Caco-2 (cell line): ENCODE results near the gene PBX1. TPM values are rescaled to one million over a fixed set of nuclear protein-coding genes. Genes with fewer than 3 reads are reported as not detected.

Experiments
- Bru-seq: library from RNA; stranded (reverse); fragments of 400-500 nt; gene quantifications from one replicate; lab custom pipeline; 2021; lab: Mats Ljungman, UMichigan
- BruChase-seq, 2 experiments: library from RNA; stranded (reverse); fragments of 400-500 nt; gene quantifications; one replicate each; lab custom pipeline; 2021; lab: Mats Ljungman, UMichigan
- BruUV-seq: library from RNA; stranded (reverse); fragments of 400-500 nt; replicated peaks from 2 replicates; lab custom pipeline; 2021; lab: Mats Ljungman, UMichigan
- CTCF ChIA-PET: fragments of 300-600 bp; sonication (Branson Sonifier 250); formaldehyde crosslinking; loops from one replicate; lab custom pipeline; 2022; ENCODE audit warnings: antibody characterized with exemption; lab: Charles Lee
- POLR2A ChIA-PET: fragments of 300-600 bp; sonication (Branson Sonifier 250); formaldehyde crosslinking; loops from one replicate; lab custom pipeline; 2022; ENCODE audit warnings: antibody characterized with exemption; lab: Charles Lee
- DNase-seq, 2 experiments: peaks; one replicate each; pipeline versions ENCODE4 v3.0.0 to v3.0.0-alpha.2; 2020 to 2022
- H3K27me3 ChIP-seq: replicated peaks from 2 replicates; pipeline ENCODE4 v1.6.0; 2011; ENCODE audit warnings: low read length; ENCODE audit not compliant: control insufficient read depth, insufficient read depth
- H3K36me3 ChIP-seq: 2 replicates; pipeline ENCODE4 v1.5.1; 2011; ENCODE audit warnings: low read length; ENCODE audit not compliant: control insufficient read depth, insufficient read depth
- H3K4me1 ChIP-seq: fragments of 250-450 bp; sonication (Bioruptor Pico); 2 replicates; pipeline ENCODE4 v1.5.1; 2020; ENCODE audit warnings: mild to moderate bottlenecking
- H3K4me3 ChIP-seq: 2 replicates; pipeline ENCODE4 v1.5.1; 2011; ENCODE audit warnings: low read depth, mild to moderate bottlenecking, control low read depth, low read length
- H3K9me3 ChIP-seq: fragments of 250-450 bp; sonication (Bioruptor Pico); 2 replicates; pipeline ENCODE4 v1.5.1; 2020; ENCODE audit warnings: mild to moderate bottlenecking, moderate library complexity
- H3K27ac Mint-ChIP-seq: one replicate; pipeline ENCODE4 v1.8.0; 2022; ENCODE audit warnings: mixed read lengths; ENCODE audit not compliant: unreplicated experiment
- H3K27me3 Mint-ChIP-seq: one replicate; pipeline ENCODE4 v1.8.0; 2022; ENCODE audit warnings: mixed read lengths; ENCODE audit not compliant: insufficient read depth, unreplicated experiment
- H3K36me3 Mint-ChIP-seq: one replicate; pipeline ENCODE4 v1.8.0; 2022; ENCODE audit warnings: mild to moderate bottlenecking, mixed read lengths; ENCODE audit not compliant: insufficient read depth, unreplicated experiment
- H3K4me1 Mint-ChIP-seq: one replicate; pipeline ENCODE4 v1.8.0; 2022; ENCODE audit warnings: low read depth, mixed read lengths; ENCODE audit not compliant: unreplicated experiment
- H3K4me3 Mint-ChIP-seq: one replicate; pipeline ENCODE4 v1.8.0; 2022; ENCODE audit warnings: mild to moderate bottlenecking, moderate library complexity, mixed read lengths; ENCODE audit not compliant: unreplicated experiment
- H3K9me3 Mint-ChIP-seq: one replicate; pipeline ENCODE4 v1.8.0; 2022; ENCODE audit warnings: mixed read lengths; ENCODE audit not compliant: unreplicated experiment
- intact Hi-C: fragments of 100-400 bp; cut with micrococcal nuclease; formaldehyde crosslinking; loops from one replicate; pipeline ENCODE4 v1.10.0; 2022; ENCODE audit not compliant: unreplicated experiment
- long read RNA-seq: library from polyadenylated mRNA; stranded (forward); transcript quantifications from one replicate; pipeline ENCODE4 v2.0.0, GENCODE V29; 2022
- total RNA-seq: library from RNA; stranded (reverse); gene quantifications from 2 replicates; pipeline ENCODE4 v1.2.3, GENCODE V29; 2022
- TF ChIP-seq, protein P1 (sequence below), 2 experiments: fragments of 200-600 bp in 1 of 2; IDR thresholded peaks; 1 replicate in 1 of 2; 2 replicates in 1 of 2; pipeline versions ENCODE4 v1.5.1 to v1.8.0; 2011 to 2022; ENCODE audit warnings: antibody characterized with exemption in 1 of 2, control low read depth in 1 of 2, inconsistent platforms in 1 of 2, low read depth in 1 of 2, low read length in 1 of 2, mild to moderate bottlenecking in 1 of 2, moderate library complexity in 1 of 2; ENCODE audit not compliant: insufficient read depth in 1 of 2, severe bottlenecking in 1 of 2, unreplicated experiment in 1 of 2

PBX1 gene
- total RNA-seq, result 101 and 103 TPM in 2 replicates
- percentile 93 among the genes with signal in this experiment for Bru-seq, nascent RNA
- BruChase-seq, experiment 1, labeled RNA remaining after a 2-hour chase, result percentile 91 among the genes with signal in this experiment
- BruChase-seq, experiment 2, labeled RNA remaining after a 6-hour chase, result percentile 87 among the genes with signal in this experiment
- long read RNA-seq, full-length matches to known transcripts, result 3 of 175 reads
- long read RNA-seq, partial matches to known transcripts, result 168 of 175 reads
- long read RNA-seq, other reads (novel, unspliced or antisense), result 4 of 175 reads

DNA sequence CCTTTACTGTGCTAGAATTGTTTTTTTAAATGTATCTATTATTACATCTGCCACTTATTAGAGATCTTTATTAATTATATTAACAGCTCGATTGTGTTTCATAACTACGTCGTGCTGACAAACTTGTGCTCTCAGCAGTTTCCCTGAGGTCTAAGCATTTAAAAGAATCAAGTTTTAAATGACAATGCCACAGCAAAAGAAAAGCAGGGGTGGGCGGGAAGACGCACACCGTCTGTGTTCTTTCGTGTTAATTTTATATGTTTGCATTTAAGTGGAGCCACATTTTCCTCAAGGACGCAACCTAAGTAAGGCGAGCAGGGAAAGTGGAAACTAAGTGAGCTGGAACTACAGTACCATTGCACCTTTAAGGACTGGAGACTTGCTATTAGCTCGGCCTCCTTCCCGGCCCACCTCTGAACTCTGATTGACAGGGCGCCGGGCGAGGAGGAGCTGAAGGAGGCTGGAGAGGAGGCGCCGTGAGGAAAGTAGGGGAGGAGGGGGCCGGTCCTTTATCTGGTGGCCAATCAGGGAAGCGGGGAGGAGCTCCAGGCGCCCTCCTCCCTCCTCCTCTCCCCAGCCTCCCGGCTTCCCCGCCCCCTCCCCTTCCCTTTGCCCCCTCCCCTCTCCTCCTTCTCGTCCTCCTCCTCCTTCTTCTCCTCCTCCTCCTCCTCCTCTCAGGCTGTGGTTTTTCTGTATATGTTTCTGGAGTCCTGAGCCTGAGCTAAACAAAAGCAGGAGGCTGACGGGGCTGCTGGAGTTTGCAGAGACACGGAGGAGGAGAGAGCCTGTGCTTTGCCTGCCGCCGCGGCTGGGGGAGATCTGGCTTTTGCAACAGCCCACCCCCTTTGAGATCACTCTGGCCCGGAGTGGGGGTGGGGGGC lies at the start of gene PBX1:
Gene PBX1 (plus strand): TSS at position 724 of the 881 bp plus-strand sequence.
- Histone ChIP-seq H3K4me3 (peak within 1 kb of the TSS; percentile 74), H3K27me3 (no peaks in the 10 kb centered on the region), H3K9me3 (no peaks in the 10 kb centered on the region), H3K36me3 (no peaks in the 10 kb centered on the region), H3K4me1 (peaks cover 20% of the 10 kb centered on the region)
- ChIA-PET CTCF (interaction anchor here (0.6 to 1.3 kb wide), 12 partner anchors 16 to 230 kb away, joined by 3 to 4 read pairs (median 3); no protein-coding TSS in a partner anchor), POLR2A (interaction anchor here (0.6 to 1.5 kb wide), 16 partner anchors 9 to 315 kb away, joined by 3 to 20 read pairs (median 5); no protein-coding TSS in a partner anchor)
- TF ChIP-seq, protein P1, sequence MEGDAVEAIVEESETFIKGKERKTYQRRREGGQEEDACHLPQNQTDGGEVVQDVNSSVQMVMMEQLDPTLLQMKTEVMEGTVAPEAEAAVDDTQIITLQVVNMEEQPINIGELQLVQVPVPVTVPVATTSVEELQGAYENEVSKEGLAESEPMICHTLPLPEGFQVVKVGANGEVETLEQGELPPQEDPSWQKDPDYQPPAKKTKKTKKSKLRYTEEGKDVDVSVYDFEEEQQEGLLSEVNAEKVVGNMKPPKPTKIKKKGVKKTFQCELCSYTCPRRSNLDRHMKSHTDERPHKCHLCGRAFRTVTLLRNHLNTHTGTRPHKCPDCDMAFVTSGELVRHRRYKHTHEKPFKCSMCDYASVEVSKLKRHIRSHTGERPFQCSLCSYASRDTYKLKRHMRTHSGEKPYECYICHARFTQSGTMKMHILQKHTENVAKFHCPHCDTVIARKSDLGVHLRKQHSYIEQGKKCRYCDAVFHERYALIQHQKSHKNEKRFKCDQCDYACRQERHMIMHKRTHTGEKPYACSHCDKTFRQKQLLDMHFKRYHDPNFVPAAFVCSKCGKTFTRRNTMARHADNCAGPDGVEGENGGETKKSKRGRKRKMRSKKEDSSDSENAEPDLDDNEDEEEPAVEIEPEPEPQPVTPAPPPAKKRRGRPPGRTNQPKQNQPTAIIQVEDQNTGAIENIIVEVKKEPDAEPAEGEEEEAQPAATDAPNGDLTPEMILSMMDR (IDR thresholded peaks at IDR 0.05; ENCODE audit: insufficient read depth in 1 of 2, low read depth in 1 of 2, low read length in 1 of 2, severe bottlenecking in 1 of 2, unreplicated experiment in 1 of 2), result no peak
- Mint-ChIP-seq H3K27ac (peak within 1 kb of the TSS; percentile 46), H3K4me1 (peaks cover 7% of the 10 kb centered on the region), H3K9me3 (peaks cover 2% of the 10 kb centered on the region), H3K27me3 (no peaks in the 10 kb centered on the region), H3K36me3 (peaks cover 4% of the 10 kb centered on the region), H3K4me3 (peak within 1 kb of the TSS; percentile 81)
- no TSS peak for BruUV-seq
- intact Hi-C loops, result loop anchor here (1.0 to 5.0 kb wide), 5 partner anchors 24 to 214 kb away; no protein-coding TSS in a partner anchor
- DNase-seq, result peak; percentile 97 to 99

DNA sequence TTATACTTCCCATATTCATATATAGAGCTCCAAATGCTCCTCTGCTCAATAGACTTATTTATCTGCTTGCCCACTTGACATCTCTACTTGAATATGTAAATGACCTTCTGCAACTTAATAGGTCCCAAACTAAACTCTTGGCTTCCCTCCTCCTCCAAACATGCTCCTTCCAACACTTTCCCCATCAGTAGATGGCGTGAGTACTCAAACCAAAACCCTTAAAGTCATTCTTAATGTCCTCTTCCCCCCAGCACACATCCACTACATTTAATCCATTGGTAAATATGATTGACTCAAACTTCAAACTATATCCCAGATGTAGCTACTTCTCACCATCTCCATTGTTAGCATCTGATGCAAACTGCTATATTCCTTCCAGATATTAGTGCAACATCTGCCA lies 48.5 kb upstream of the PBX1 start:
- BruUV-seq, result no TSS peak
- no peaks in the 10 kb centered on the region for H3K36me3 Mint-ChIP-seq
- intact Hi-C loops, result no loop called here
- TF ChIP-seq, protein P1 (IDR thresholded peaks at IDR 0.05; ENCODE audit: insufficient read depth in 1 of 2, low read depth in 1 of 2, low read length in 1 of 2, severe bottlenecking in 1 of 2, unreplicated experiment in 1 of 2), result peak in 1 of 2 experiments; percentile 37
- no peaks in the 10 kb centered on the region for H3K36me3 ChIP-seq
- H3K9me3 Mint-ChIP-seq, result no peaks in the 10 kb centered on the region
- H3K9me3 ChIP-seq, result no peaks in the 10 kb centered on the region
- H3K27me3 Mint-ChIP-seq, result no peaks in the 10 kb centered on the region
- H3K4me3 ChIP-seq, result no peak overlapping the region
- H3K4me1 Mint-ChIP-seq, result peaks cover 10% of the 10 kb centered on the region
- no peak overlapping the region for H3K4me3 Mint-ChIP-seq
- peak in 1 of 2 experiments; percentile 24 for DNase-seq
- H3K27ac Mint-ChIP-seq, result no peak overlapping the region
- no peaks in the 10 kb centered on the region for H3K27me3 ChIP-seq
- CTCF ChIA-PET, result interaction anchor here (1.6 kb wide), 1 partner anchor 276 kb away, joined by 3 read pairs; no protein-coding TSS in a partner anchor
- POLR2A ChIA-PET, result no interaction called here
- no peaks in the 10 kb centered on the region for H3K4me1 ChIP-seq
